HK-2 (cell line): Measurements from ENCODE around the gene HAPLN3.

Experiments
- DNase-seq: peaks from one replicate; pipeline ENCODE4 v3.0.0-alpha.2; 2018; ENCODE audit not compliant: unreplicated experiment

The HAPLN3 gene

DNA sequence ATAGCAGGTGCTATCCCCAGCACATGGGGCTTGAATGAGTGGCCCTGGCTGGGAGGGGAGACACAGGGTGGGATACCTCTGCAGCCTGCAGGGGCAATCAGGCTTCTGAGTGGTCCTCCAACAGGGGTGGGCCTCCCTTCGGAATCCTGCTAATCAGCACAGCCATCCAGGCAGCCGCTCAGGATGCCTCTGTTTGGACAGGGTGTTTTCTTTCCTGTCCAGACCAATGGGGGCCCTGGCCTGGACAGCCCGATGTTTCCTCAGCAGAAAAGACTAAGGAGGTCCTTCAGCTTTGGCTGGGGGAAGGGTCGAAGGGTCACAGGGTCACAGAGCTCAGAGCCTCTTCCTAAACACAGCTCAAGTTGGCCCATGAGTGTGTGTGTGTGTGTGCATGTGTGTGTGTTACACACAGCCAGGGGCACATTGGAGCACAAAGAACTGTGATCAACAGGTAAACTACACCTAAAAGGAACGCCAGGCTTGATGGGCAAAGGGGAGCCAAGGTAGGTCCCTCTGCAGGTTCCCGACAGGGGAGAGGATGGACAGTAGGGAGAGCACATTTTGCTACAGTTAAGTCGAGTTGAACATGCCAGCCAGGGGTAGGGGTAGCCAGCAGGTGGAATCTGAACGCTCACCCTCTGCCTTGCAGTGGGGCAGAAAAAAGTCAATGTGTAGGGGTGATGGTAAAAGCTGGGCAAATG, 1.1 kb upstream of the HAPLN3 start:
- no peak for DNase-seq

DNA sequence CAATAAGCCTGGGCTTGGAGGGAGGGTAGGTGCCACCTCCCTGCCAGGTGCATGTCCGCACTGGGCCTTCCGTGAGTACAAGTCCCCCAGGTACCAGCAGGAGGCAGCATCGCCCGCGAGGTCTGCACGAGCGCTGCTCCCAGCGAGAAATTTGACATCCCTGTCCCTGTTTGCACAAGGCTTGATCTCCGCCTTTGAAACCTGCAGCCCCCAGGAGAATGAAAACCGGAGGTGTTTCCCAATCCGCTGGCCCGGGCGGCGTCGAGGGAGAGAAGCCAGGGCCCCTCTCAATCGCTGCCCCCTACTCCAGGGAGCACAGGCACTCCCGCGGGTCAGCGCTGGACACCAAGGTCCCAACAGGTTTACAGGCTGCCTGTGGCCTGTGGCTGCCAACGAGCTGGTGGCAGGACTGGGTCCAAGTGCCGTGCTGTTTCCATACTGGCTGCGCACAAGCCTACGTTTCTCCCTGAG, 961 bp downstream of the HAPLN3 start:
- DNase-seq: peak; percentile 37

DNA sequence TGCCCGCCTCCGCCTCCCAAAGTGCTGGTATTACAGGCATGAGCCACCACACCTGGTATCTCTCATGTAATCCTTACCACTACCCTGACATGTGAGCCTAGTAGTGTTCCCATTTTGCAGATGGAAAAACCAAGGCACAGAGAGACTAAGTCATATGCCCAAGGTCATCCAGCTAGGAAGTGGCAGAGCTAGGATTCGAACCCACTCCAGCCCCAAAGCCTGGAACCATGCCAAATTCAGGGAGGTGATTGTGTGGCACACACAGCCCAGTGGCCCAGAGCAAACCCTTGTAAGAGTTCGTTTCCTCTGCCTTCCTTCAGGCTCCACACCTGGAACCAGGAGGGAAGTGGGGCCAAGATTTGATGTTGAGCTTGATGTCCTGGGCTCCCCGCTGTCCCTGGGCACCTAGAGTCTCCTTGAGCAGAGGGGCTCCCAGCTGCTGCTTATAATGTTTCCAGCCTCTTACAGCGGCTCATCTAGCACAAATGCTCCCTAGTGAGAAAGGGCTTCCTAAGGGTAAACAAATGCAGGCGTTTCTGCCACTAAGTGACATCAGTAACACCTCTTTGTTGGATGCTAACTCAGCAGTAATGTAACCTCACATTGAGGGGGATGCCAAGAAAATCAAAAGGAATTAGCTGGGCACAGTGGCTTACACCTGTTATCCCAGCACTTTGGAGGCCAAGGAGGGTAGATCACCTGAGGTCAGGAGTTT, 3.6 kb downstream of the HAPLN3 start:
- DNase-seq: no peak

DNA sequence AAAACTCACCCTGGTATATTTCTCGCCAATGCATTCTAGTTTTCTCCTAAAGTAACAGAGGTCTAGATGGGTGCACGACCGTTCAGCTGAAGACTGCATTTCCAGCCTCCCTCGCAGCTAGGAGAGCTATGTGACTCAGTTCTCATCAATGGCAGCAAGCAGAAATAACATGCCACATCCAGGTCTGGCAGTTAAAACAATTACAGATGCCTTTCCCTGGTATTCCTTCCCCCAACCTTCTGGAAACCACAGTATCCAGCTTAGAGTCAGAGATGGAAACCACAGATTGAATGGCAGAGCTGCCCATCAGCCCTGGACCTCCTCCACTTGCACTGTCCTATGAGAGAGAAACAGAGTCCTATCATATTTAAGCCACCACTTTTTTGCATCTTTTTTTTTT, 4.8 kb downstream of the HAPLN3 start:
- DNase-seq: no peak

DNA sequence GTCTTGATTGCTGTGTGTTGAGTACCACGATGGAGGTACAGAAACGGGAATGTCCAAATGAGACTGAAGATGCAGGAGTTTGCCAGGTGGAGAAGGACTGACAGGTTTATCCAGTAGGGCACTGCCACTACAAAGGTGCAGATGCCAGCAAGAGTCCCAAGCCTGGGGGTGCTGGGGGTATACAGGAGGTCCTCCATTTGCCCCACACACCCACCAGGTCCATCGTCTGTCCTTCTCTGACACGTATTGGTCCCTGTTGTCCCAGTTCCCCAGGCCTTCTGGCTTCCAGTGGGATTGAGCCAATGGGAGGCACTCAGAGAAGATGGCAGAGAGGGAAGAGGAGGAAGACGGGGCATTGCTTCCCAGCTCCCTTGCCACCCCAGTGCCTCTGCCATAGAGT, 6.6 kb downstream of the HAPLN3 start:
- no peak for DNase-seq

DNA sequence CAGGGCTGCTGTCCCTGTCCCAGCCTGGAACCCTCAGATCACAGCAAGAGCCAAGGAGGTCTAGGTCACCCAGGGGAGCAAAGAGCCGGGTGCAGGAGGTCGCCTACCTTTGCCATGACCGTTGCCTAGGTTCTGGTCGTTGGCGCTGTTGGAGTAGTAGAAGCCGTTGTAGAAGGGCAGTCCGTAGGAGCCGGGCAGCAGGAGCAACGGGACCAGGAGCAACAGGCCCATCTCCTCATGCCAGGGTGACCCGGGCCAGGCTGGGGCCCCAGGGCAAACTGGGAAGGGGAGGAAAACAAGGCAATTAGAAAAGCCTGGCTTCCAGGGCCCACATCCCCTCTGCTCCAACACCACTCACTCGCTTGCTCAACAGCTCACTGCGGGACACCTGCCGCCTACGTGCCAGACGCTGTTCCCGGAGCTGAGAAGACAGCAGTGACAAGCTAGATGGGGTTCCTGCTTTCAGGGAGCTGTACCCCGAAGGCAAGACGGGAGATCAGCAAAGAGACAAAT, 8.2 kb downstream of the HAPLN3 start:
- DNase-seq: no peak

GRCh38 chr15:88882785-88883184, 12.6 kb downstream of the HAPLN3 start:
- no peak for DNase-seq

DNA sequence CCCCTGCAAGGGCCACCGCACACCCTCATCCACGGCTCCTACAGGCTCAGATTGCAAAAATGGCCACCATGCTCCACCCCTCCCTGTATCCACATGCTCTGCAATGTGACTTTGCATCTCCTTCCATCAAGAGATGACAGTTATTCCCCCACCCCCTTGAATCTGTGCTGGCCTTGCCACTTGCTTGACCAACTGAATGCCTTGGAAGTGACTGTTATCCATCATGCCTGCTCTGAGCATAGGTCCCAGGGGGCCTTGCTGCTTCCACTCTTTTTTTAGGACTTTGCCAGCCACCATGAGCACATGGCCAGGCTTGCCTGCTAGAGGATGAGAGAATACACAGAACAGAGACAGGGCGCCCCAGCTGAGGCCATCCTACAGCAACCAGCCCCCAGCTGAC, 13.6 kb downstream of the HAPLN3 start:
- DNase-seq: no peak

- no peak for DNase-seq
These were observed 14.2 kb downstream of the HAPLN3 start for GRCh38 chr15:88880944-88881740.

- DNase-seq: peak; percentile 46
These were observed 16.6 kb downstream of the HAPLN3 start for GRCh38 chr15:88878720-88879184.

GRCh38 chr15:88877906-88878305, 17.4 kb downstream of the HAPLN3 start:
- DNase-seq: no peak

DNA sequence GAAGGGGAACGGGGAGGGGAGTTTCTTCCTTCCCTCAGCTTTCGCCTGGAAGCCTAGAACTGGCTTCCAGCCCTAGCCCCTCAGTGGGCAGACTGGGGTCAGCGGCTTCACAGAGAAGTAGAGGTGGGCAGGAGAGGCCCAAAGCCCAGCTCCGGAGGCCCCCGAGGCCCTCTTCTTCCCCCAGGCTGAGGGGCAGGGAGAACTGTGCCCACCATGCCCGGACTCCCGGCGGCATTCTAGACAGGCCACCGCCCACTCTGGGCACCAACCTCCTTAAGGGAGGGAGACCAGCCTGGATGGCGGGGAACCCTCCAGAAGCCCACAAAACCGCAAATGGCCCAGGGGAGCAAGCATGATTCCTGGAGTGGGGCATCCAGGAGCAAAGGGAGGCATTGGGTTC, 17.9 kb downstream of the HAPLN3 start:
- no peak for DNase-seq

DNA sequence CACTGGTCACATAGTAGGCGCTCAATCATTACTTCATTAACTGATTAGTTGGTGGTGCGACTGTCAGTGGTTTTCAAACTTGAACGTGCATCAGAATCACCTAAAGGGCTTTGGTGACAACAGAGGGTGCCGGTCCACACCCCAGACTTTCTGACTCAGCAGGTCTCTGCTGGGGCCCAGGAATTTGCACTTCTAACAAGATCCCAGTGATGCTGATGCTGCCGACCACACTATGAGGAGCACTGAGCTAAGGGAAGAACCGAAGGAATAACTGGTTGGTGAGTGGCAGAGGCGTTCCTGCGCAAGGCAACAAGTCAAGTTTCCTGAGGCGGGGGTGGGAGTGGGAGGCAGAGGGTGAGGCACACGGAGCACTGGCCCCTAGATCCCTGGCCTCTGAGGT, 18.8 kb downstream of the HAPLN3 start:
- DNase-seq: no peak

DNA sequence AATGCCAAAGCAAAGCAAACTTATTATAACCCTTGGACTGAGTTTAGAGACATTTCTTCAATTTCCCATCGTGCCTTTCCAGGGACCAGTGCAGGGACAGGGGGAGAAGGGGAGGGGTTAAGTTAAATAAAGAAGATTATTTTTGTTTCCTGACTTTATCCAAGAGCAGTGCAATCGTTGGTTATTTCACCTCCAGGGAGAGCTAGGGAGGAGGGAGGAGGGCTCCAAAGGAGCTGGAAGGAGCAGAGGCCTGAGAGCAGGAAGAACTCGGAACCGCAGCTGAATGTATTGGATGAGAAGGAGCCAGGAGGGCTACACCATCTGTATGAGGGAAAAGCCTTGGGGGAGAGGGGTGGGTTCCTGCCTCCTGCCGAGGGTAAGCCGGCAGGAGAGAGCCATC, 20.7 kb downstream of the HAPLN3 start:
- no peak for DNase-seq

DNA sequence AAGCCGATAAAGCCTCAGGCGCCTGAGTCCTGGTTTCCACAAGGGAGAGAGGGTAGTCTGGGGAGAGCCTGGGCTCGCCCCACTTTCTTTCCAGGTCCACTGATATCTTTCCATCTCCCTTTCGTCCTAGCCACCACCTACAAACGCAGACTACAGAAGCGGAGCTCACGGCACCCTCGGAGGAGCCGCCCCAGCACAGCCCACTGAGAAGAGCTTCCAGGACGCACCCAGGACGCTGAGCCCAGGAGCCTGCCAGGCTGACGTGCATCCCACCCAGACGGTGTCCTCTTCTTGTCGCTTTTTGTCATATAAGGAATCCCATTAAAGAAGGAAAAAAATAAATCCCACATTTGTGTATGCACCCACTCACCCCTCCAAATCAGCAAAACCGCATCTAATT, 21.1 kb downstream of the HAPLN3 start:
- DNase-seq: no peak

- DNase-seq: no peak
These were observed 21.6 kb downstream of the HAPLN3 start for GRCh38 chr15:88873786-88874185.

DNA sequence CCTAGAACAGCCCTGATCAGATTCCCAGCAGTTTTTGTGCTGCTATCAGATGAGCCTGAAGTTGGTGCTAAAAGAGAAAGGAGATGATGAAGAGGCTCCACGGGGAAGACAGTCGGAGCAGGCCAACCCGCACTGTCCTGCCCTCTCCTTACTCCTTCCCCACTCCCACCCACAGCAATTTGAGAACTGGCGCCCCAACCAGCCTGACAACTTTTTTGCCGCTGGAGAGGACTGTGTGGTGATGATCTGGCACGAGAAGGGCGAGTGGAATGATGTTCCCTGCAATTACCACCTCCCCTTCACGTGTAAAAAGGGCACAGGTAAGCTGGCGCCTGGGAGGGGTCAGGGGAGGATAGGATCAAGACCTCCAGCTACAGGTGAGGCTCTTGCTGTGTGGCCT, 22.6 kb downstream of the HAPLN3 start:
- DNase-seq: no peak

GRCh38 chr15:88872106-88872505, 23.2 kb downstream of the HAPLN3 start:
- no peak for DNase-seq

- no peak for DNase-seq
These were observed 24.0 kb downstream of the HAPLN3 start for GRCh38 chr15:88871313-88871712.

DNA sequence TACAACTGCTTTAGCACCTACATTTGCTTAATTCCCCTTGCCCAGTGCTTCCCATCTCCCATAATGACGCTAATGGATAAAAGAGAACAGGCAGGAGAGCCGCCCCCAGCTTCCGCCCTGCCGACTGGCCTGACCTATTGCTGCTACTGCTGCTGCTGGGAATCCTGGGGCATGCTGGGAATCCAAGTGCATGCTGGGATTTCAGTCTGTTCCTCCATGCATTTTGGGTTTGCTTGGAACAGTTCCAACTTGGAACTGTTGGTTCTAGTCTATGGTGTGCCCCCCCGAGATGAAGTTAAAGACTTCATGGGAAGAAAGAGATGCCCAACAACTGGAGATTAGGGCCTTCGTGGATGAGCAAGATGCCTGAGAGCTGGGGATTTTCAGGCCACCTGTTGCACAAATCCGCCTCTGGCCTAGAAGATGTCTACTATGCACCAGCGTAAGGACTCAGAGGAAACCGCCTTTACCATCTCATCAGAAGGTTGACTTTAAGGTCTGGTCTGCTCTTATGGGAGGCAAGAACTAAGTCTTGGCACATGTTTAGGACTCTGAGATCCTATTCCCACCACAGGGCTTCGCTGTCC, 29.0 kb downstream of the HAPLN3 start:
- no peak for DNase-seq

GRCh38 chr15:88865498-88866099, 29.7 kb downstream of the HAPLN3 start:
- DNase-seq: no peak
